Chondrocyte (in vitro differentiated cells): ENCODE data around the gene BUB3. TPM values are rescaled to one million over a fixed set of nuclear protein-coding genes. Genes with fewer than 3 reads are reported as not detected.

Experiments used
- DNase-seq: peaks from one replicate; pipeline ENCODE4 v3.0.0; 2021; ENCODE audit warnings: mixed read lengths, low spot score
- H3K27ac Mint-ChIP-seq: one replicate; pipeline ENCODE4 v1.8.0; 2021; ENCODE audit warnings: mild to moderate bottlenecking, moderate library complexity, mixed read lengths; ENCODE audit not compliant: unreplicated experiment
- H3K27me3 Mint-ChIP-seq: 2 replicates; pipeline ENCODE4 v1.8.0; 2021; ENCODE audit warnings: low read depth, mixed read lengths
- H3K36me3 Mint-ChIP-seq: 2 replicates; pipeline ENCODE4 v1.8.0; 2021; ENCODE audit warnings: low read depth, mixed read lengths
- H3K4me1 Mint-ChIP-seq: 2 replicates; pipeline ENCODE4 v1.8.0; 2021; ENCODE audit warnings: low read depth, mild to moderate bottlenecking, mixed read lengths
- H3K4me3 Mint-ChIP-seq: one replicate; pipeline ENCODE4 v1.8.0; 2021; ENCODE audit warnings: mild to moderate bottlenecking, moderate library complexity, mixed read lengths; ENCODE audit not compliant: unreplicated experiment
- H3K9me3 Mint-ChIP-seq: 2 replicates; pipeline ENCODE4 v1.8.0; 2021; ENCODE audit warnings: low read depth, mixed read lengths
- CTCF ChIP-seq: fragments of 200-600 bp; sonication (generic); IDR thresholded peaks from 2 replicates; pipeline ENCODE4 v1.5.0; 2021; ENCODE audit warnings: antibody characterized with exemption, mild to moderate bottlenecking, moderate library complexity
- total RNA-seq: library from RNA; stranded (reverse); gene quantifications from 3 replicates; pipeline ENCODE4 v1.2.1, GENCODE V29; 2021

BUB3 gene
- total RNA-seq, 1 donor from 2014 or later, result 74.1 TPM

GRCh38 chr10:123143162-123143824, 10.9 kb upstream of the BUB3 start:
- Mint-ChIP-seq H3K27ac (no peak overlapping the region), H3K4me3 (no peak overlapping the region), H3K27me3 (peaks cover 85% of the 10 kb centered on the region), H3K4me1 (peaks cover 9% of the 10 kb centered on the region), H3K9me3 (no peaks in the 10 kb centered on the region), H3K36me3 (peaks cover 7% of the 10 kb centered on the region)
- TF ChIP-seq CTCF, result no peak
- no peak for DNase-seq

GRCh38 chr10:123143825-123144168, 10.4 kb upstream of the BUB3 start:
- no peaks in the 10 kb centered on the region for H3K9me3 Mint-ChIP-seq
- H3K27ac Mint-ChIP-seq, result no peak overlapping the region
- no peak for TF ChIP-seq CTCF
- H3K36me3 Mint-ChIP-seq, result peaks cover 6% of the 10 kb centered on the region
- no peak overlapping the region for H3K4me3 Mint-ChIP-seq
- H3K4me1 Mint-ChIP-seq, result peaks cover 11% of the 10 kb centered on the region
- no peak for DNase-seq
- H3K27me3 Mint-ChIP-seq, result peaks cover 83% of the 10 kb centered on the region

- peaks cover 8% of the 10 kb centered on the region for H3K4me1 Mint-ChIP-seq
- H3K36me3 Mint-ChIP-seq, result peaks cover 6% of the 10 kb centered on the region
- no peak overlapping the region for H3K27ac Mint-ChIP-seq
- TF ChIP-seq CTCF, result no peak
- no peak overlapping the region for H3K4me3 Mint-ChIP-seq
- H3K27me3 Mint-ChIP-seq, result peaks cover 79% of the 10 kb centered on the region
- no peak for DNase-seq
- H3K9me3 Mint-ChIP-seq, result no peaks in the 10 kb centered on the region
Observed at GRCh38 chr10:123144697-123145541, 9.3 kb upstream of the BUB3 start.

- DNase-seq, result no peak
- Mint-ChIP-seq H3K9me3 (no peaks in the 10 kb centered on the region), H3K27ac (no peak overlapping the region), H3K36me3 (peaks cover 6% of the 10 kb centered on the region), H3K4me3 (no peak overlapping the region), H3K4me1 (peaks cover 13% of the 10 kb centered on the region), H3K27me3 (peaks cover 79% of the 10 kb centered on the region)
- no peak for TF ChIP-seq CTCF
Observed at GRCh38 chr10:123145542-123146012, 8.6 kb upstream of the BUB3 start.

GRCh38 chr10:123146013-123146893, 7.9 kb upstream of the BUB3 start:
- Mint-ChIP-seq H3K36me3 (peaks cover 6% of the 10 kb centered on the region), H3K4me3 (no peak overlapping the region), H3K27me3 (peaks cover 78% of the 10 kb centered on the region), H3K27ac (no peak overlapping the region), H3K9me3 (no peaks in the 10 kb centered on the region), H3K4me1 (peaks cover 15% of the 10 kb centered on the region)
- no peak for DNase-seq
- no peak for TF ChIP-seq CTCF
